AG04450 (cell line): ENCODE measurements around the gene RMND5B. TPM values are rescaled to one million over a fixed set of nuclear protein-coding genes. Genes with fewer than 3 reads are reported as not detected.

ENCODE experiments used
- CTCF ChIA-PET: fragments of 300-600, 350-600 bp; formaldehyde crosslinking; extraction: SDS; loops from one replicate; lab custom pipeline; 2022; ENCODE audit warnings: antibody characterized with exemption, inconsistent platforms; lab: Charles Lee
- POLR2A ChIA-PET: fragments of 350-600 bp; formaldehyde crosslinking; extraction: SDS; loops from one replicate; lab custom pipeline; 2021; ENCODE audit warnings: antibody characterized with exemption, inconsistent platforms; lab: Yijun Ruan, JAX
- DNase-seq: peaks from one replicate; pipeline ENCODE4 v3.0.0-alpha.2; 2011; ENCODE audit warnings: low read depth, low spot score
- H3K27ac ChIP-seq: one replicate; pipeline ENCODE4 v1.5.1; 2012; ENCODE audit warnings: low read depth, low read length, control low read depth
- H3K27me3 ChIP-seq: one replicate; pipeline ENCODE4 v1.6.0; 2012; ENCODE audit warnings: low read length; ENCODE audit not compliant: control insufficient read depth, insufficient read depth
- H3K4me3 ChIP-seq: 2 replicates; pipeline ENCODE4 v1.5.1; 2011; ENCODE audit warnings: mild to moderate bottlenecking, low read depth, low read length, control low read depth
- H3K9me3 ChIP-seq: 2 replicates; pipeline ENCODE4 v1.5.1; 2012; ENCODE audit warnings: low read length; ENCODE audit not compliant: control insufficient read depth, insufficient read depth
- polyA plus RNA-seq: library from polyadenylated mRNA; depleted of rRNA; stranded (reverse); fragments of >200 nt; gene quantifications from 2 replicates; pipeline ENCODE4 v1.2.3, GENCODE V29; 2011
- TF ChIP-seq, protein P1 (sequence below): IDR thresholded peaks from 2 replicates; pipeline ENCODE4 v1.5.1; 2011; ENCODE audit warnings: low read depth, low read length, control low read depth, inconsistent platforms

Gene RMND5B
- polyA plus RNA-seq, 1 experiment, result 19.8 TPM

DNA sequence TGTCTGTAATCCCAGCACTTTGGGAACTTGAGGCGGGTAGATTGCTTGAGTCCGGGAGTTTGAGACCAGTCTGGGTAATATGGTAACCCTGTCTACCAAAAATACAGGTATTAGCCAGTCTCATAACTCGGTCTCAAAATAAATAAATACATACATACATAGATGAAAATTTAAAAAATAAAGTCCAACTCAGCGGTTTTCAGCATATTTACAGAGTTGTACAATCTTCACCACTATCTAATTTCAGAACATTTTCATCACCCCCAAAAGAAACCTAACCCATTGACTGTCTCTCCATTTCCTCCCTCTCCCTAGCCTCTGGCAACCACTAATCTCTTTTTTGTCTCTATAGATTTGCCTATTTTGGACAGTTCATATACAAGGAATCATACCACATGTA, 10.7 kb downstream of the RMND5B start:
- Histone ChIP-seq H3K27ac (no peak overlapping the region), H3K4me3 (no peak overlapping the region), H3K9me3 (no peaks in the 10 kb centered on the region), H3K27me3 (no peaks in the 10 kb centered on the region)
- TF ChIP-seq, protein P1, sequence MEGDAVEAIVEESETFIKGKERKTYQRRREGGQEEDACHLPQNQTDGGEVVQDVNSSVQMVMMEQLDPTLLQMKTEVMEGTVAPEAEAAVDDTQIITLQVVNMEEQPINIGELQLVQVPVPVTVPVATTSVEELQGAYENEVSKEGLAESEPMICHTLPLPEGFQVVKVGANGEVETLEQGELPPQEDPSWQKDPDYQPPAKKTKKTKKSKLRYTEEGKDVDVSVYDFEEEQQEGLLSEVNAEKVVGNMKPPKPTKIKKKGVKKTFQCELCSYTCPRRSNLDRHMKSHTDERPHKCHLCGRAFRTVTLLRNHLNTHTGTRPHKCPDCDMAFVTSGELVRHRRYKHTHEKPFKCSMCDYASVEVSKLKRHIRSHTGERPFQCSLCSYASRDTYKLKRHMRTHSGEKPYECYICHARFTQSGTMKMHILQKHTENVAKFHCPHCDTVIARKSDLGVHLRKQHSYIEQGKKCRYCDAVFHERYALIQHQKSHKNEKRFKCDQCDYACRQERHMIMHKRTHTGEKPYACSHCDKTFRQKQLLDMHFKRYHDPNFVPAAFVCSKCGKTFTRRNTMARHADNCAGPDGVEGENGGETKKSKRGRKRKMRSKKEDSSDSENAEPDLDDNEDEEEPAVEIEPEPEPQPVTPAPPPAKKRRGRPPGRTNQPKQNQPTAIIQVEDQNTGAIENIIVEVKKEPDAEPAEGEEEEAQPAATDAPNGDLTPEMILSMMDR, result no peak
- DNase-seq, result no peak
- CTCF ChIA-PET, result interaction anchor here (1.3 kb wide), 1 partner anchor 64 kb away, joined by 4 read pairs; no protein-coding TSS in a partner anchor
- POLR2A ChIA-PET, result no interaction called here

DNA sequence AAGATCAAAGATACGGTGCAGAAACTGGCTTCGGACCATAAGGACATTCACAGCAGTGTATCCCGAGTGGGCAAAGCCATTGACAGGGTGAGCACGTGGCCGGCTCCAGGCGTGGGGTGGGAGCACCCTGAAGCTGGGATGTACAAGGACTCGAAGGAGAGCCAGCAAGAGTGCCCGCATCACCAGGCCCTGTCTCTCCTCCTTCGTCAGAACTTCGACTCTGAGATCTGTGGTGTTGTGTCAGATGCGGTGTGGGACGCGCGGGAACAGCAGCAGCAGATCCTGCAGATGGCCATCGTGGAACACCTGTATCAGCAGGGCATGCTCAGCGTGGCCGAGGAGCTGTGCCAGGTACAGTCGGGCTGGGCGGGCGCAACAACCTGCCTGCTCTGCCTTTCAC, 11.8 kb downstream of the RMND5B start:
- DNase-seq, result no peak
- H3K4me3 ChIP-seq, result no peak overlapping the region
- H3K27me3 ChIP-seq, result no peaks in the 10 kb centered on the region
- no peak overlapping the region for H3K27ac ChIP-seq
- TF ChIP-seq, protein P1, result no peak
- ChIA-PET POLR2A (interaction anchor here (1.9 kb wide), 1 partner anchor 11 kb away, joined by 5 read pairs; the partner anchor contains the start of gene NHP2), CTCF (interaction anchor here (0.6 to 9.2 kb wide), 2 partner anchors 26 to 66 kb away, joined by 3 to 104 read pairs; no protein-coding TSS in a partner anchor)
- H3K9me3 ChIP-seq, result no peaks in the 10 kb centered on the region

DNA sequence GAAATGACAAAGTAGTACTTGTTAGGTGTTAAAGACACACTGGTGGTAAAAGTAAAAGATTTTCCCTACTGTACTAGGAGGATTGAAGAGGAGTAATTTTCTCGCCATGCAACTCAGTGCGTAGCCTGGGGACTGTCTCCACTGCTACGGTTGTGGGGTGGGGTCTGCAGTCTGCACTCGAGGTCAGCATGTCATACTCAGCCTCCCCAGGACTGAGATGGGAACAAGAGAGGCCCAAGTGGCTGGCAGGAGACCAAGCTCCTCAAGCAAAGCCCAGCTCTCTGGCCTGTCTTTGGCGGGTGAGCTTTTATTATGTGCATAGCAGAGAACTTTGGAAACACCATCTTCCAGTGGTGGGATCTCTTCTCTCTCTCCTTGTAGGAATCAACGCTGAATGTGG, 12.4 kb downstream of the RMND5B start:
- no peaks in the 10 kb centered on the region for H3K9me3 ChIP-seq
- H3K4me3 ChIP-seq, result no peak overlapping the region
- ChIA-PET POLR2A (interaction anchor here (0.6 to 1.9 kb wide), 4 partner anchors 9 to 164 kb away, joined by 4 to 15 read pairs (median 6); partner anchors contain the start of gene NHP2), CTCF (interaction anchor here (0.6 to 9.2 kb wide), 4 partner anchors 9 to 93 kb away, joined by 3 to 104 read pairs (median 4); no protein-coding TSS in a partner anchor)
- TF ChIP-seq, protein P1, result no peak
- DNase-seq, result no peak
- H3K27me3 ChIP-seq, result no peaks in the 10 kb centered on the region
- no peak overlapping the region for H3K27ac ChIP-seq

DNA sequence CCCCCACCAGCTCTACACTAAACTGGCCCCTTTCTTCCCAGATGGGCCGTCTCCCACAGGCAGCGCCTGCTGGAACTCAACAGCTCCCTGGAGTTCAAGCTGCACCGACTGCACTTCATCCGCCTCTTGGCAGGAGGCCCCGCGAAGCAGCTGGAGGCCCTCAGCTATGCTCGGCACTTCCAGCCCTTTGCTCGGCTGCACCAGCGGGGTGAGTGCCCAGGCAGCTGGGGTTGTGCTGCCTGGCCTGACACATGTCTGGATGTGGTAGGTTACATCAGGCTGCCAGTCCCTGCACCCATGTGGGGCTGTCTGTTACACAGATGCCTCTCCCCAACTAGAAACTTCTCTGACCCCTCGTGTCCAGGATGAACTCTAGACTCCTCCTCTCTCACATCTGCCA, 13.1 kb downstream of the RMND5B start:
- H3K27me3 ChIP-seq, result no peaks in the 10 kb centered on the region
- DNase-seq, result peak; percentile 47
- H3K4me3 ChIP-seq, result no peak overlapping the region
- no peaks in the 10 kb centered on the region for H3K9me3 ChIP-seq
- TF ChIP-seq, protein P1, result no peak
- POLR2A ChIA-PET, result interaction anchor here (0.6 to 1.9 kb wide), 4 partner anchors 9 to 164 kb away, joined by 4 to 15 read pairs (median 6); partner anchors contain the start of gene NHP2
- CTCF ChIA-PET, result interaction anchor here (0.6 to 9.2 kb wide), 3 partner anchors 8 to 92 kb away, joined by 4 to 104 read pairs (median 4); no protein-coding TSS in a partner anchor
- peak overlapping the region; percentile 11 for H3K27ac ChIP-seq
